Colonic mucosa (tissue), 4 donors: ENCODE measurements around the gene AP3S1. TPM values are rescaled to one million over a fixed set of nuclear protein-coding genes. Genes with fewer than 3 reads are reported as not detected.

Experiments used
- DNase-seq: peaks from one replicate; pipeline ENCODE4 v3.0.0-alpha.2; 2020
- H3K27ac ChIP-seq: fragments of 200-600 bp; one replicate; pipeline ENCODE4 v1.8.0; 2021
- H3K27me3 ChIP-seq: fragments of 200-600 bp; one replicate; pipeline ENCODE4 v1.8.0; 2021
- H3K36me3 ChIP-seq: fragments of 200-600 bp; one replicate; pipeline ENCODE4 v1.8.0; 2021
- H3K4me1 ChIP-seq: fragments of 200-600 bp; one replicate; pipeline ENCODE4 v1.8.0; 2021; ENCODE audit warnings: mild to moderate bottlenecking
- H3K4me3 ChIP-seq: fragments of 200-600 bp; one replicate; pipeline ENCODE4 v1.8.0; 2021
- H3K9ac ChIP-seq, 2 donors: one replicate each; pipeline ENCODE4 v1.7.0; 2013; ENCODE audit warnings: control low read depth in 2 of 2, low read depth in 2 of 2, low read length in 2 of 2
- H3K9me3 ChIP-seq: fragments of 200-600 bp; one replicate; pipeline ENCODE4 v1.8.0; 2021
- CTCF ChIP-seq: fragments of 200-600 bp; IDR thresholded peaks from one replicate; pipeline ENCODE4 v1.8.0; 2022; ENCODE audit warnings: antibody characterized with exemption, mild to moderate bottlenecking
- intact Hi-C: fragments of 100-400 bp; cut with DNase I; formaldehyde crosslinking; loops from one replicate; pipeline ENCODE4 v1.14.1; 2022
- total RNA-seq, 2 donors: library from RNA; stranded (reverse); fragmentation: NEBNext Ultra II Directional in 1 of 2; extraction: Animal tissue kit (Norgen Biotek cat#: 25700) in 1 of 2; gene quantifications; one replicate each; pipeline ENCODE4 v1.2.1, GENCODE V29; 2021
- donor health status: healthy.
- donor health status: DM: no; HTN: no; CAD: no.
- donor health status: DM: no; HTN: no; CAD: no.

The AP3S1 gene
- total RNA-seq, 2 donors from 2014 or later = 56.7 to 105 TPM

- H3K4me1 ChIP-seq = no peaks in the 10 kb centered on the region
- intact Hi-C loops = no loop called here
Observed at GRCh38 chr5:115946655-115947054, 104.9 kb downstream of the AP3S1 start.

GRCh38 chr5:115947260-115947659, 105.5 kb downstream of the AP3S1 start:
- H3K4me3 ChIP-seq = no peak overlapping the region
- no peak for TF ChIP-seq CTCF
- no peak for DNase-seq
- no peak overlapping the region for H3K27ac ChIP-seq
- H3K36me3 ChIP-seq = no peaks in the 10 kb centered on the region
- no peaks in the 10 kb centered on the region for H3K9me3 ChIP-seq
- no peaks in the 10 kb centered on the region for H3K27me3 ChIP-seq
- no peak overlapping the region for H3K9ac ChIP-seq
- H3K4me1 ChIP-seq = no peaks in the 10 kb centered on the region
- intact Hi-C loops = no loop called here

More at GRCh38 chr5:115946655-115947054, 104.9 kb downstream of the AP3S1 start:
- H3K27me3 ChIP-seq = no peaks in the 10 kb centered on the region
- no peaks in the 10 kb centered on the region for H3K36me3 ChIP-seq
- H3K9ac ChIP-seq = no peak overlapping the region
- no peak for TF ChIP-seq CTCF
- no peak overlapping the region for H3K4me3 ChIP-seq
- DNase-seq = no peak
- no peaks in the 10 kb centered on the region for H3K9me3 ChIP-seq
- H3K27ac ChIP-seq = no peak overlapping the region

GRCh38 chr5:115948091-115948534, 106.4 kb downstream of the AP3S1 start:
- no peak overlapping the region for H3K4me3 ChIP-seq
- no peaks in the 10 kb centered on the region for H3K27me3 ChIP-seq
- no peaks in the 10 kb centered on the region for H3K9me3 ChIP-seq
- H3K4me1 ChIP-seq = no peaks in the 10 kb centered on the region
- H3K9ac ChIP-seq = no peak overlapping the region
- no peak for TF ChIP-seq CTCF
- no peak for DNase-seq
- intact Hi-C loops = no loop called here
- no peak overlapping the region for H3K27ac ChIP-seq
- no peaks in the 10 kb centered on the region for H3K36me3 ChIP-seq

- no peak overlapping the region for H3K4me3 ChIP-seq
- H3K9ac ChIP-seq = no peak overlapping the region
- H3K27ac ChIP-seq = no peak overlapping the region
- no peaks in the 10 kb centered on the region for H3K9me3 ChIP-seq
- TF ChIP-seq CTCF = no peak
- intact Hi-C loops = no loop called here
- no peaks in the 10 kb centered on the region for H3K36me3 ChIP-seq
- no peaks in the 10 kb centered on the region for H3K27me3 ChIP-seq
- H3K4me1 ChIP-seq = no peaks in the 10 kb centered on the region
- DNase-seq = no peak
Observed at GRCh38 chr5:115949096-115949495, 107.4 kb downstream of the AP3S1 start.

- Histone ChIP-seq H3K4me3 (no peak overlapping the region), H3K27me3 (no peaks in the 10 kb centered on the region), H3K36me3 (no peaks in the 10 kb centered on the region), H3K4me1 (no peaks in the 10 kb centered on the region), H3K27ac (no peak overlapping the region), H3K9me3 (no peaks in the 10 kb centered on the region), H3K9ac (no peak overlapping the region)
- intact Hi-C loops = no loop called here
- TF ChIP-seq CTCF = no peak
- DNase-seq = no peak
Observed at GRCh38 chr5:115952588-115952987, 110.9 kb downstream of the AP3S1 start.

- no peak for DNase-seq
- intact Hi-C loops = no loop called here
- Histone ChIP-seq H3K9me3 (no peaks in the 10 kb centered on the region), H3K9ac (no peak overlapping the region), H3K4me3 (no peak overlapping the region), H3K4me1 (no peaks in the 10 kb centered on the region), H3K36me3 (no peaks in the 10 kb centered on the region), H3K27me3 (peaks cover 4% of the 10 kb centered on the region), H3K27ac (no peak overlapping the region)
- TF ChIP-seq CTCF = no peak
Observed at GRCh38 chr5:115954144-115954543, 112.4 kb downstream of the AP3S1 start.
